WERI-Rb-1 (cell line): ENCODE data around the gene GPR158.

Experiments
- DNase-seq: peaks from one replicate; pipeline ENCODE4 v3.0.0-alpha.2; 2020
- H3K27ac ChIP-seq: fragments of 250-450 bp; sonication (Bioruptor Pico); 2 replicates; pipeline ENCODE4 v1.5.1; 2020; ENCODE audit warnings: mild to moderate bottlenecking, moderate library complexity
- H3K27me3 ChIP-seq: fragments of 250-450 bp; sonication (Bioruptor Pico); 2 replicates; pipeline ENCODE4 v1.5.1; 2021; ENCODE audit warnings: mild to moderate bottlenecking, low read depth, moderate library complexity; ENCODE audit not compliant: insufficient read depth, severe bottlenecking
- H3K36me3 ChIP-seq: fragments of 250-450 bp; sonication (Bioruptor Pico); 2 replicates; pipeline ENCODE4 v1.5.1; 2020; ENCODE audit warnings: mild to moderate bottlenecking, moderate library complexity
- H3K4me3 ChIP-seq: 2 replicates; pipeline ENCODE4 v1.5.1; 2011; ENCODE audit warnings: low read depth, mild to moderate bottlenecking, control low read depth, low read length
- H3K9me3 ChIP-seq: fragments of 250-450 bp; sonication (Bioruptor Pico); 2 replicates; pipeline ENCODE4 v1.5.1; 2021; ENCODE audit warnings: mild to moderate bottlenecking, moderate library complexity; ENCODE audit not compliant: severe bottlenecking
- TF ChIP-seq, protein P1 (sequence below): IDR thresholded peaks from 2 replicates; pipeline ENCODE4 v1.5.1; 2011; ENCODE audit warnings: low read depth, mild to moderate bottlenecking, control low read depth, inconsistent platforms, low read length

GPR158 gene

DNA sequence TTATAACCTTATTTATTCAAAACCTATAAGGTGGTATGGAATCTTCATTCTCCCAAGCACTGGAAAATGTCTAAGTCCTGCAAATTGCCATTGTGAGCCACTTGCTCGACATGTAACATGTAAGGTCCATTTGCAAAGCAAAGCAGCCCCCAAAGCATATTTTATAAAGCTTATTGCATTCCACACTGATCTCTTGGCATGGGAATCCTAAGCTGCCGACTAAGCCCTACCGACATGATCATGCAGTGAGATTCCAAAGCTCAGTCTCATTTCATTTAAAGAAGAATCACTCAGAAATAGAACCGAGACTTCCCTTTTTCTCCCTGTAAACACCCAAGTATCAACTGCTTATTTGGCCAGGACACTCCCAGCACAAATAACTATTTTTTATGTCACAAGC is 425.9 kb downstream of the GPR158 start:
- DNase-seq: no peak
- no peak overlapping the region for H3K4me3 ChIP-seq
- no peaks in the 10 kb centered on the region for H3K27me3 ChIP-seq
- no peaks in the 10 kb centered on the region for H3K9me3 ChIP-seq
- H3K27ac ChIP-seq: no peak overlapping the region
- no peaks in the 10 kb centered on the region for H3K36me3 ChIP-seq
- TF ChIP-seq, protein P1, sequence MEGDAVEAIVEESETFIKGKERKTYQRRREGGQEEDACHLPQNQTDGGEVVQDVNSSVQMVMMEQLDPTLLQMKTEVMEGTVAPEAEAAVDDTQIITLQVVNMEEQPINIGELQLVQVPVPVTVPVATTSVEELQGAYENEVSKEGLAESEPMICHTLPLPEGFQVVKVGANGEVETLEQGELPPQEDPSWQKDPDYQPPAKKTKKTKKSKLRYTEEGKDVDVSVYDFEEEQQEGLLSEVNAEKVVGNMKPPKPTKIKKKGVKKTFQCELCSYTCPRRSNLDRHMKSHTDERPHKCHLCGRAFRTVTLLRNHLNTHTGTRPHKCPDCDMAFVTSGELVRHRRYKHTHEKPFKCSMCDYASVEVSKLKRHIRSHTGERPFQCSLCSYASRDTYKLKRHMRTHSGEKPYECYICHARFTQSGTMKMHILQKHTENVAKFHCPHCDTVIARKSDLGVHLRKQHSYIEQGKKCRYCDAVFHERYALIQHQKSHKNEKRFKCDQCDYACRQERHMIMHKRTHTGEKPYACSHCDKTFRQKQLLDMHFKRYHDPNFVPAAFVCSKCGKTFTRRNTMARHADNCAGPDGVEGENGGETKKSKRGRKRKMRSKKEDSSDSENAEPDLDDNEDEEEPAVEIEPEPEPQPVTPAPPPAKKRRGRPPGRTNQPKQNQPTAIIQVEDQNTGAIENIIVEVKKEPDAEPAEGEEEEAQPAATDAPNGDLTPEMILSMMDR: no peak

DNA sequence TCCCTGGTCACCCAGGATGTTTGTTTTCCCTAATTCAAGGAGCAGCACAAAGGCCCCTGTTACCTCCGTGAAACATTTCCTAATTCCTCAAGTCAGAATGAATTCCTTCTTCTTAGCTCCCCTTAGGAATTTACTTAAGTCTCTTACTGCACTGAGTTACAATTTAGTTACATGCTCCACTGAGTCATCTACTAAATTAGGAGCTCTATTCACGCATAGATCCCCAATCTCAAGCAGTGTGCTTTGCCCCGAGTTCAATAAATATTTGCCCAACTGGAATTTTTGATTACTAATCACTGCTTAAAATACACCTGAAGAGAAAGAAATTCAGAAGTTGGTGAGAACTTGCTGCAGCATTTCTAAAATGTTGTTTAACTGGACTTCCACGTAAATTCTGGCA is 429.8 kb downstream of the GPR158 start:
- H3K27ac ChIP-seq: no peak overlapping the region
- DNase-seq: no peak
- no peaks in the 10 kb centered on the region for H3K27me3 ChIP-seq
- H3K36me3 ChIP-seq: no peaks in the 10 kb centered on the region
- TF ChIP-seq, protein P1: no peak
- no peaks in the 10 kb centered on the region for H3K9me3 ChIP-seq
- H3K4me3 ChIP-seq: no peak overlapping the region

DNA sequence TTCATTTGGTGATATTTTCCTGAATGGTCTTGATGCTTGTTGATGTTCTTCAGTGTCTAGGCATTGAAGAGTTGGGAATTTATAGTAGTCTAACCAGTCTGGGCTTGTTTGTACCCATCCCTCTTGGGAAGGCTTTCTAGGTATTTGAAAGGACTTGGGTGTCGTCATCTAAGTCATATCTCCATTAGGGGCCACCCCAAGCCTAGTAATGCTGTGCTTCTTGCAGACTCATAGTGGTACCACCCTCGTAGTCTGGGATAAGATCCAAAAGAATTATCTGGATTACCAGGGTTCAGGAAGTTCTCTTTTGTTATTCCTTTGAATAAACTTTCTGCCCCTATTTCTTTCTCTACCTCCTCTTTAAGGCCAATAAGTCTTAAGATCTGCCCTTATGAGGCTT is 439.9 kb downstream of the GPR158 start:
- Histone ChIP-seq H3K27ac (no peak overlapping the region), H3K36me3 (no peaks in the 10 kb centered on the region), H3K27me3 (no peaks in the 10 kb centered on the region), H3K4me3 (no peak overlapping the region), H3K9me3 (no peaks in the 10 kb centered on the region)
- DNase-seq: no peak
- TF ChIP-seq, protein P1: no peak

DNA sequence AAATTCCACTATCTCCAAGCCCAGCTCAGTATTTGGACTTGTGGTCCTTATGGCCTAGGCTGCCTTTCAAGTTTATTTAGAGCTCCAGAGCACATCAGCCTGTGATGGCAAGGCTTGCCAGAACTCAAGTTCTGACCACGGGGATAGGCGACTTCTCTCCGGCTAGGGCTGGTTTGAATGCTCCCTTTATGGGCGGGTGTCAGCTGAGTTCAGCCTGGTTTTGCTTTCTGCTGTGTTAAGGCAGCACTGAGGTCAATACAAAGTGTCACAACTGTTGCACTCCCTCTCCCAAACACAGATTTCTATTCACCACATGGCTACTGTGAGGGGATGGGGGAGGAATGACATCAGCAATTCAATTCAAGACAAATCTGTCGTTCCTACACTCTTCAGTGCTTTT is 441.1 kb downstream of the GPR158 start:
- TF ChIP-seq, protein P1: no peak
- Histone ChIP-seq H3K9me3 (no peaks in the 10 kb centered on the region), H3K27ac (no peak overlapping the region), H3K36me3 (no peaks in the 10 kb centered on the region), H3K4me3 (no peak overlapping the region), H3K27me3 (no peaks in the 10 kb centered on the region)
- DNase-seq: no peak

DNA sequence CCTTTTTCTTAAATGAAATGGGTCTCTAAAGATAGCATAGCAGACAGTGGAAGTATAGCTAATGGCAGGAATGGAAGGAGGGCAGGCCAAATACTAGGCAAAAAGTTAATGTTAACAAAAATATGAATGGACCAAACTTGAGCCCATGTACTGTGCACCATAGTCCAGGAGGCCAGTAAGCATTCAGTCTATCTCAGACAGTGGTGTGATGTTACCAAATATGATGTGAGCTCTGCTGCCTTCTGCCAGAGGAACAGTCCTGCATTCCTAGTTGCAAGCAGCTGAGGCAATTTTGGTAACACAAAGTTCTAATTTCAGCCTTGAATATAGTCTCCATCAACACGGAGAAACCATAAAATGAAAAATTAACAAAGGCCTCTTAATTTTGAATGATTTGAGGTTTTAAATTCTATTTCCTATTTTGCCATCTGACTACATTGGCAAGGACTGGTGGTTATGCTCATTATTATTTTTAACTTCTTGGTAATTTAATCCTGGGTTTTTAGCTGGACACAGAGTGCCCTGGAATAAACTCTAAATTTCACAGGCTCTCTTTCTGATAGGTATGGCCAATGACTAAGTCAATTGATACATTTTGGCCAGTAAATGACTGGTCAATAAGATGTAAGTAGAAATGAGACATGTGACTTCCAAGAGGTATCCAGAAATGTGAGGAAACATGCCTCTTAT is 442.2 kb downstream of the GPR158 start:
- no peak overlapping the region for H3K27ac ChIP-seq
- no peaks in the 10 kb centered on the region for H3K36me3 ChIP-seq
- H3K9me3 ChIP-seq: no peaks in the 10 kb centered on the region
- TF ChIP-seq, protein P1: no peak
- H3K27me3 ChIP-seq: no peaks in the 10 kb centered on the region
- no peak overlapping the region for H3K4me3 ChIP-seq
- DNase-seq: no peak

DNA sequence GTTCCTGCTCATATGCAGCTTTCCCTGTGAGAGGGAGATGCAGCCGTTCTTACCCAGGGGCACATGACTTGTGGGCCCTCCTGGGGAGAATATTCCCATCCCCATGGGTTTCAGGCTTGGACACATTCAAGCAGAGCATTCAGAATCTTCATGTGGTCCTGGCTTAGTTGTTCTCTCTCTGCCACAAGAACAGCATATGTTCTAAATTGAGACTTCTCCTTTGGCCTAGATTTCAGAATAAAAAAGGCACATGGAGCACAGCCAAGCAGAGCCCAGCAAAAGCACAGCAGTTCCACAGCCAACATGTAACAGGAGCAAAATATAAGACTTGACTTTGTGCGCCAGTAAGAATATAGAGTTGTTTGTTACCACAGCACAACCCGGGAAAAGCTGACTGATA is 452.8 kb downstream of the GPR158 start:
- DNase-seq: no peak
- no peak overlapping the region for H3K4me3 ChIP-seq
- no peaks in the 10 kb centered on the region for H3K27me3 ChIP-seq
- no peaks in the 10 kb centered on the region for H3K36me3 ChIP-seq
- H3K9me3 ChIP-seq: no peaks in the 10 kb centered on the region
- TF ChIP-seq, protein P1: no peak
- no peak overlapping the region for H3K27ac ChIP-seq
